Mesodermal cell (in vitro differentiated cells): ENCODE data around the gene MROH8. TPM values are rescaled to one million over a fixed set of nuclear protein-coding genes. Genes with fewer than 3 reads are reported as not detected.

ENCODE experiments used
- H3K27ac ChIP-seq: 2 replicates; pipeline ENCODE4 v1.7.0; 2013; ENCODE audit warnings: mild to moderate bottlenecking, low read depth, low read length, moderate library complexity; ENCODE audit not compliant: severe bottlenecking
- H3K36me3 ChIP-seq: 2 replicates; pipeline ENCODE4 v1.7.1; 2013; ENCODE audit warnings: mild to moderate bottlenecking, low read length, moderate library complexity; ENCODE audit not compliant: control insufficient read depth, insufficient read depth
- H3K4me1 ChIP-seq: one replicate; pipeline ENCODE4 v1.7.1; 2013; ENCODE audit warnings: mild to moderate bottlenecking, low read length; ENCODE audit not compliant: insufficient read depth, control insufficient read depth, poor library complexity, severe bottlenecking
- H3K4me3 ChIP-seq: 2 replicates; pipeline ENCODE4 v1.7.0; 2013; ENCODE audit warnings: low read length, control low read depth, mild to moderate bottlenecking; ENCODE audit not compliant: insufficient read depth, poor library complexity, severe bottlenecking; ENCODE audit errors: extremely low read depth
- H3K9me3 ChIP-seq: 2 replicates; pipeline ENCODE4 v1.7.1; 2013; ENCODE audit warnings: mild to moderate bottlenecking, low read length, moderate library complexity; ENCODE audit not compliant: control insufficient read depth
- WGBS, 2 experiments: methylation state at CpG; one replicate each; pipeline ENCODE4 v1.1.5; 2013; ENCODE audit warnings: missing lambda C conversion rate in 2 of 2; ENCODE audit not compliant: insufficient coverage in 2 of 2; 5-methylcytosine and 5-hydroxymethylcytosine counted together
- polyA plus RNA-seq, 2 experiments: library from polyadenylated mRNA; stranded (reverse); fragments of 50-300 nt; gene quantifications; one replicate each; pipeline ENCODE4 v1.2.3, GENCODE V29; 2013

The MROH8 gene
- polyA plus RNA-seq (2013, experiment 1 of 2): 3.4 TPM
- polyA plus RNA-seq (2013, experiment 2 of 2): 2.8 TPM

DNA sequence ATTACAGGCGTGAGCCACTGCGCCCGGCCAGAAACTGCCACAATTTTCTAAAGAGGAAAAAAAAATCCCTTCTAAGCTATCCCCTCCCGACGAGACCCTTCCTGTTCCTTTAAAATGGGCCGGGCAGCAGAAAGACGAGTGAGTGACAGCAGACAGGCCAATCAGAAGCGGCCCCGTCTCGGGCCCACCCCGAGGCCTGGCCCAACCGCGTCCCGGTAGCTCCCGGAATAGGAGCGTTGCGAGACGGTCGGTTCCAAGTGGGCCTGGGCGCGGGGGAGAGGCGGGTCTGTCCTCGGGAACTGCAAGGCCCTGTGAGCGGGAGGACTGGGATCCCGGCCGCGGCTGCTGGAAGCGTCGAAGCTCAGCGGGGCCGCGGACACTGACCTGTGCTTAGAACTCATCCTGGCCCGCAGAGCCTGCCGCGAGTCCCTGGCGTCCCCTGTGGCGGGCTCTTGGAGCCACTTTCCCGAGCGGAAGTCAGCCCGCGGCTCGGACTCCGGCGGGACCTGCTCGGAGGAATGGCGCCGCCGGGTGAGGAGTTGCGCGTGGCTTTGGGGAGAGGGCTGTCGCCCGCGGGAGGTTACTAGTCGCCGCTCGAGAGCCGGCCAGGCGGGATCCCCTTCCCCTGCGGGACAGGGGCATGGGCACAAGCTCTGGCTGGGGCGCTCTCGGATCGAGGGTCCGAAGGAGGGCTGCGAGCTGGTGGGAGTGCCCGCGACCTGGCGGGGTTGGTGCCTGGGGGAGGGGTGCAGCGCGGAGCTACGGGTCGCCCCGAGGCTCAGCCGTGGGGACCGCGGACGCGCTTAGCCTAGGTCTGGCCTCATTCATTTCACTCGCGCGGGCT lies at the start of gene MROH8, which contains the start of gene RPN2:
Gene MROH8, minus strand, starts transcription at position 710 of the 844 bp plus-strand sequence.
Gene RPN2, plus strand, starts transcription at position 492 of the 844 bp plus-strand sequence. Its CDS starts 27 bp downstream, at position 519.
- peaks cover 6% of the 10 kb centered on the region for H3K4me1 ChIP-seq
- H3K36me3 ChIP-seq: peaks cover 31% of the 10 kb centered on the region
- H3K9me3 ChIP-seq: no peaks in the 10 kb centered on the region
- peak within 1 kb of the TSS; percentile 89 for H3K4me3 ChIP-seq
- 0 to 1% methylated on average over 53 to 58 of the region's 80 CpGs for WGBS, 2 experiments
- peak within 1 kb of the TSS; percentile 100 for H3K27ac ChIP-seq

DNA sequence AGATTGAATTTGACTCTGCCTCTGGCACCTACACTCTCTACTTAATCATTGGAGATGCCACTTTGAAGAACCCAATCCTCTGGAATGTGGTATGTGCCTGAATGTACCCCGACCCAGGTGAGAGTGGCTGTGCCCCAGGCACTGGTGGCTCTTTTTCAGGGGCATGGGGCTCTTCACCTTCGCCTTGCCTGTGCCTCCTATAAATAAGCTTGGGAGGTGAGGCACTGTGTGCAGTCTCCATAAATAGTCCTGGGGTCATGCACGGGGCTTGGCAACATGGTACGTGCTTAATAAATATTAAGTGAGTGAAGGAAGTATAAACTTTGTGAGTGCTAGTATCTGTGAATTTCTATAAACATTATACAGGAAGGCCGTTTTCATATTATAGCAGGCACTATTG lies 49.3 kb upstream of the MROH8 start:
- Histone ChIP-seq H3K4me3 (no peak overlapping the region), H3K9me3 (no peaks in the 10 kb centered on the region), H3K27ac (no peak overlapping the region), H3K4me1 (no peaks in the 10 kb centered on the region), H3K36me3 (peaks cover 98% of the 10 kb centered on the region)
- WGBS, 2 experiments: 82 to 100% methylated on average over 1 to 2 of the region's 5 CpGs

DNA sequence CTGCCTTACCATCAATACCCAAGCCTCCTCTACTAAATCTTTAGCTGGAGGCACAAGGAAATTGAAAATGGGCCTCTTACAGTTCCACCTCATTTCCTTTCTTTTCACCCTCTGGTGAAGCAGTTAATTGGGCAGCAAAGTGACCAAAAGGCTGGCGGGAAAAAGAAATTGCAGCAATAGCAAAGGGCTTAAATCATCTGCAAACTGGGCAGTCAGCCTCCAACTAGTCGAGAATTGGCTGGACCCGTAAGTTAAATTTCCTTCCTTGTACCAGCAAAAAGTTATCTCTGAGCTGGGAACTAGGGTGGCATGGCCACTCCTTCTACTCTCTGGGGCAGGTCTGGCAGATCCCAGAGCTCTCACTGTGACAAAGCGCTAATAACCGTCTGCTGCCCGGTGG lies 48.7 kb upstream of the MROH8 start:
- H3K9me3 ChIP-seq: no peaks in the 10 kb centered on the region
- no peak overlapping the region for H3K4me3 ChIP-seq
- H3K36me3 ChIP-seq: peaks cover 99% of the 10 kb centered on the region
- 95 to 100% methylated on average over 3 of the region's 6 CpGs for WGBS, 2 experiments
- no peak overlapping the region for H3K27ac ChIP-seq
- no peaks in the 10 kb centered on the region for H3K4me1 ChIP-seq

DNA sequence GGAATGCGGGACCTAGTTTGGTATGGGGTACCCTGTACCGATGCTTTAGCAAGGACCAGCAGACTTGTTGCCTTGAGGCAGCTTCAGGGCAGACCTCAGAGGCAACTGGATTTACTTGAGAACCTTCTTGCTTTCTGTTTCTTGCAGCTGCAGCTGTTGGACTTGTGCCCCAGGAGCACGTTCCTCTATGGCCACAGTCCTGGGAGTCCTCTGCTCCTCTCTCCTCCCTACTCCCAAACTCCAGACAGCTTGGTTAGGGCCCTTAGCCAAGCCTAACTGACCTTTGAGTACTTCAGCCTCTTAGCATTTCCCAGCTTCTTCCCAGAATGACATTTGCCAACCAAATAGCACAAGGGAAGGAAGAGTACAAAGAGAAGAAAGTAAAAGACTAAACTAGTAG lies 47.5 kb upstream of the MROH8 start:
- 100% methylated on average over 3 of the region's 3 CpGs for WGBS, 2 experiments
- peaks cover 95% of the 10 kb centered on the region for H3K36me3 ChIP-seq
- no peak overlapping the region for H3K27ac ChIP-seq
- peaks cover 9% of the 10 kb centered on the region for H3K4me1 ChIP-seq
- no peaks in the 10 kb centered on the region for H3K9me3 ChIP-seq
- H3K4me3 ChIP-seq: no peak overlapping the region

DNA sequence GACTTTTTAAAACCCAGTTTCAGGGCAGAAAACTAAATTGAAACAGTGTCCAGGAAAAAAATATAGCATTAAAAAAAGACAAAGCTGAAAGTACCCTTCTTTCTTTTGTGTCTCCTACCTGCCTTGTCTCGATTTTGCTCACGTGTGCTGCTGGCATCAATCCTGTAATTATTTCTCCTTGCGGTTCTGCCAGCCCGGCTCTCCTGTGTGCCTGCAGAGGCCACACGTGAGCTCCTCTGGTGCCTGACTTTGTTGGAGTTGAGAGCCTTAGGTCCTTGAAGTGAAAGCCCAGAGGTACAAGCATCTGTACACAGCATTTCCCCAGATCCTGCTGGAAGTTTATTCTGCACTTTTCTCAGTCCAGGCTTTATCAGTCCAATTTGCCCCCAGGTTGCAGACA lies 45.8 kb upstream of the MROH8 start:
- Histone ChIP-seq H3K4me1 (peaks cover 9% of the 10 kb centered on the region), H3K36me3 (peaks cover 94% of the 10 kb centered on the region), H3K4me3 (no peak overlapping the region), H3K27ac (no peak overlapping the region), H3K9me3 (no peaks in the 10 kb centered on the region)
- 94 to 96% methylated on average over 4 to 5 of the region's 5 CpGs for WGBS, 2 experiments

DNA sequence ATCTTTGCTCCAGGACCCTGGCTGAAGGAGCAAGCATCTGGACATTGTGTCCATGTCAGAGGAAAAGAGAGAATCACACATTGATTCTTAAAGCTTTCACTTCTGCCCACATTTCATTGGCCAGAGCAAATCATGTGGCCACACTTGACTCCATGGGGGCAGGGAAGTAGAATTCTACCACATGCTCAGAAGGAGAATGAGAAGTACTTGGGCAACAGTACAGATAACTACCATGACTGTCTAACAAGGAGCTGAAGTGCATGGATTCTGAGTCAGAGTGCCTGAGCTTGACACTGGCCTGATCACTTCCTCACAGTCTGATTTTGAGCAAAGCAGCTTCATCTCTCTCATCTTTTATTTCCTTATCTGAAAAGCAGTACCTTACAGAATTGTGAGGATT lies 43.7 kb upstream of the MROH8 start:
- Histone ChIP-seq H3K4me3 (no peak overlapping the region), H3K4me1 (peaks cover 9% of the 10 kb centered on the region), H3K9me3 (no peaks in the 10 kb centered on the region), H3K27ac (peak overlapping the region; percentile 13), H3K36me3 (peaks cover 91% of the 10 kb centered on the region)

DNA sequence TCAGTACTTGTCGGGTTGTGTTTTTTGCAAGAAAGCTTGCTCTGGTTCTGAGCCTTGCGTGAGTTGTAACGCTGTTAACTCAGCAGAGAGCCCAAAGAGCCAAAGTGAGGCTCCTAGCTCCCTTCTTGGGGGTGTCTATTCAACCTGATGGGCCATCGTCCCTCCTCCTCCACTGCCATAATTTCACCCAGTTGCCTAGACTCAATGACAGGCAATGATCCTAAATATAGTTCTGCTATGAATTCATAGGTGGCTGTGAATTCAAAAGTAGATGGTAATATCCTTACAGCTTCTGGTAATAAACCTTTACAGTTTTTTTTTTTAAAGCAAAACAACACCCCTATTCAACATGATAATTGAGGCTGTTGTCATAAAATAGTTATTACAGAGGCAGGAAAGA lies 42.7 kb upstream of the MROH8 start:
- Histone ChIP-seq H3K27ac (no peak overlapping the region), H3K36me3 (peaks cover 86% of the 10 kb centered on the region), H3K9me3 (no peaks in the 10 kb centered on the region), H3K4me3 (no peak overlapping the region), H3K4me1 (peaks cover 9% of the 10 kb centered on the region)
- 88 to 93% methylated on average over 2 to 3 of the region's 4 CpGs for WGBS, 2 experiments

DNA sequence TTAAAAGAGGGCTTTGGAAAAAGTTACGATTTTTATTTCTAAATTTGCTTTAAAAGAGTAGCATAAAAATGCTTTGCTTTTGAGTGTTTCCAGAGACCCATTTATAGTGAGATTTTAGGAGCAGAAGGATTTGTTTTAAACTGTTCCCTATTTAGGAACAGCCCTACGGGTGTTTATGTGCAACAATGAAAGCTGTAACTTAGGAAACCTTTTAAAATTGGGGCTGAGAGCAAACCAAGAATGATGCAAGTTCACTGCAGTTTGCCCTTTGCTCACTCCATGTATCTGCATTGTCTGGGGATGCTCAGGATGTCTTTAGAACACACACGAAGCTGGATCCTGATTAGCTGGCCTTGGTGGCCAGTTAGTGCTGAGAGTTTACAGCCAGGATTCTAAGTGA lies 41.4 kb upstream of the MROH8 start:
- 93 to 94% methylated on average over 2 to 3 of the region's 3 CpGs for WGBS, 2 experiments

DNA sequence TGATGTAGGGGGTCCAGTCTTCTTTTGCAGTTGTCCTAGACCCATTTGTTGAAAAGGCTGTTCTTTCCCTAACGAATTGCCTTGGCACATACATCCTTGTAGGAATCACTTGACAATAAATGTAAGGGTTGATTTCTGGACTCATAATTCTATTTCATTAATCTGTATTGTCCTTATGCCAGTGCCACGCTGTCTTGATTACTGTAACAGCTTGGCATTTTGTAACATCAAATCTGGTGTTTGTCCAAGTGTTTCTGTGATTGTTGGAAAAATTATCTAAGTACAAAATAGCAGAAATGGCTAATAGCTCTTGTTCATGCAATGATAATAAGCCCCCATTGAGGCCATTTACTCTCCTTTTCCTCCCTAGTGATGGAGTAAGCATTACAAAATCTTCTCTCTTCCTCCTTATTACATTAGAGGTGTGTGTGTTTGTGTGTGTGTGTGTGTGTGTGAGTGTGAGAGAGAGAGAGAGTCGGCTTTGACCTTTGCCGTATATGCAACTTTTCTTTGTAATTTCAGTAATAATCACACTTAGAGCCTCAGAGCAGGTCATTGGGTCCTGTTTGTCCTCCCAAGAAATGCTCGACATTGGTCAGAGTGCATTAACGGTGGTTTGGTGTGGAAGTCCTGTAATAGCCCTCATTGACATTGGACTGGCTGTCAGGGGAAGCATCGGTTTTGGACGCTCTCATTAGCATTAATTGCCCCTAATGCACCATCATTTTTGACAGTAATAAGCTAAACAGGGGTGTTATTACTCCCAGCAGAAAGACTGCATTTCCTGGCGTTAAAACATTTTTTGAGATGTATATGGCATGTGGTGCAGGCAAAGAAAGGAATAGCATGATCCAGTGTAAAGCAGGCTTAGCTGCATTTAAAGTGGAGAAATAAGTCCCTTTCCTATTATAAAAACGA lies 40.7 kb upstream of the MROH8 start:
- WGBS, 2 experiments: 89 to 97% methylated on average over 3 to 7 of the region's 10 CpGs
- no peak overlapping the region for H3K4me3 ChIP-seq
- peak overlapping the region; percentile 30 for H3K27ac ChIP-seq
- peaks cover 80% of the 10 kb centered on the region for H3K36me3 ChIP-seq
- no peaks in the 10 kb centered on the region for H3K9me3 ChIP-seq
- H3K4me1 ChIP-seq: peaks cover 9% of the 10 kb centered on the region

More for the DNA sequence above, 41.4 kb upstream of the MROH8 start:
- Histone ChIP-seq H3K9me3 (no peaks in the 10 kb centered on the region), H3K27ac (peak overlapping the region; percentile 30), H3K4me1 (peaks cover 9% of the 10 kb centered on the region), H3K4me3 (no peak overlapping the region), H3K36me3 (peaks cover 86% of the 10 kb centered on the region)

DNA sequence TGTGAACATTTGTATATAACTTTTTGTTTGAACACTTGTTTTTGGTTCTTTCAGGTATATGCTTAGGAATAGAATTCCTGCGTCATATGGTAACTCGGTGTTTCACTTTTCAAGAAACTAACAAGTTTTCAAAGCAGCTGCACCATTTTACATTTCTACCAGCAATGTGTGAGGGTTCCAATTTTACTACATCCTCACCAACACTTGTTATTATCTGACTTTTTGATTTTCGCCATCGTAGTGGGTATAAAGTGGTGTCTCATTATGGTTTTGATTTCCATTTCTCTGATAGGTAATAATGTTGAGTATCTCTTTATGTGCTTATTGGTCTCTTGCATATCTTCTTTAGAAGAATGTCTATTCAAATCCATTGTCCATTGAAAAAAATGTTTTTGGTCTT lies 39.6 kb upstream of the MROH8 start:
- WGBS, 2 experiments: 0 to 100% methylated on average over 1 of the region's 4 CpGs
- Histone ChIP-seq H3K27ac (no peak overlapping the region), H3K9me3 (no peaks in the 10 kb centered on the region), H3K4me3 (no peak overlapping the region), H3K36me3 (peaks cover 80% of the 10 kb centered on the region), H3K4me1 (peaks cover 9% of the 10 kb centered on the region)
